Gastrocnemius medialis (tissue), 4 donors: Measurements from ENCODE around the gene TBCK. TPM values are rescaled to one million over a fixed set of nuclear protein-coding genes. Genes with fewer than 3 reads are reported as not detected.

Experiments used
- ATAC-seq, 2 donors: fragments of 150-250 bp; one replicate each; pipeline ENCODE4 v1.9.1; 2016
- DNase-seq, 2 donors: peaks; one replicate each; pipeline ENCODE4 v3.0.0-alpha.2; 2019
- H3K27ac ChIP-seq, 4 donors: fragments of 200-600 bp; sonication (generic); 1 replicate in 1 of 4; 2 replicates in 3 of 4; pipeline ENCODE4 v1.5.1; 2016 to 2018; ENCODE audit warnings: mild to moderate bottlenecking in 2 of 4, moderate library complexity in 1 of 4
- H3K27me3 ChIP-seq, 3 donors: fragments of 200-600 bp; sonication (generic) in 2 of 3; 1 replicate in 1 of 3; 2 replicates in 2 of 3; pipeline versions ENCODE4 v1.5.1 to v1.6.0; 2016 to 2019; ENCODE audit warnings: mild to moderate bottlenecking in 1 of 3, moderate library complexity in 1 of 3
- H3K36me3 ChIP-seq, 2 donors: fragments of 200-600 bp; sonication (generic) in 1 of 2; one replicate each; pipeline ENCODE4 v1.5.1; 2017 to 2018
- H3K4me1 ChIP-seq, 2 donors: fragments of 200-600 bp; sonication (generic) in 1 of 2; one replicate each; pipeline ENCODE4 v1.5.1; 2016 to 2017; ENCODE audit warnings: mild to moderate bottlenecking in 2 of 2
- H3K4me3 ChIP-seq, 4 donors: fragments of 200-600 bp; sonication (generic) in 3 of 4; 1 replicate in 1 of 4; 2 replicates in 3 of 4; pipeline ENCODE4 v1.5.1; 2016 to 2019; ENCODE audit warnings: mild to moderate bottlenecking in 2 of 4
- H3K9me3 ChIP-seq, 3 donors: fragments of 200-600 bp; sonication (generic) in 2 of 3; 1 replicate in 1 of 3; 2 replicates in 2 of 3; pipeline ENCODE4 v1.5.1; 2016 to 2019
- POLR2A ChIP-seq, 2 donors: fragments of 450-650 bp; IDR thresholded peaks; one replicate each; pipeline ENCODE4 v1.6.1; 2017; ENCODE audit warnings: antibody characterized with exemption in 2 of 2, mild to moderate bottlenecking in 2 of 2, moderate library complexity in 2 of 2
- in situ Hi-C, 4 donors: fragments of 200-750 bp; cut with MboI; loops; one replicate each; pipeline versions ENCODE4 v1.15.0 to v1.8.0; 2017; ENCODE audit warnings: low sequenced_read_pairs in 4 of 4
- intact Hi-C: fragments of 100-400 bp; cut with DNase I; formaldehyde crosslinking; loops from one replicate; pipeline ENCODE4 v1.15.1; 2023; ENCODE audit warnings: low total_unique reads
- total RNA-seq, 4 donors: library from RNA; depleted of rRNA; stranded (reverse); fragments of >200 nt; gene quantifications; one replicate each; pipeline versions ENCODE4 v1.1.0 to v1.2.3, GENCODE V29; 2016
- TF ChIP-seq, protein P1 (sequence below), 5 experiments: fragments of 450-650 bp in 3 of 5; fragments of 200-600 bp in 2 of 5; sonication (generic) in 2 of 5; IDR thresholded peaks in 4 of 5; conservative IDR thresholded peaks in 1 of 5; 1 replicate in 4 of 5; 2 replicates in 1 of 5; pipeline ENCODE4 v1.5.1; 2016 to 2019; ENCODE audit warnings: antibody characterized with exemption in 5 of 5, mild to moderate bottlenecking in 3 of 5, moderate library complexity in 3 of 5

The TBCK gene
- total RNA-seq, 4 donors from 2014 or later, result 8.1 to 17.7 (median 12.2) TPM

GRCh38 chr4:106062452-106062875 is 253.5 kb downstream of the TBCK start:
- Histone ChIP-seq H3K9me3 (no peaks in the 10 kb centered on the region), H3K36me3 (no peaks in the 10 kb centered on the region), H3K4me1 (no peaks in the 10 kb centered on the region), H3K27me3 (no peaks in the 10 kb centered on the region), H3K27ac (no peak overlapping the region), H3K4me3 (no peak overlapping the region)
- intact Hi-C loops, result no loop called here
- DNase-seq, result no peak
- ATAC-seq, result no peak
- TF ChIP-seq, protein P1, sequence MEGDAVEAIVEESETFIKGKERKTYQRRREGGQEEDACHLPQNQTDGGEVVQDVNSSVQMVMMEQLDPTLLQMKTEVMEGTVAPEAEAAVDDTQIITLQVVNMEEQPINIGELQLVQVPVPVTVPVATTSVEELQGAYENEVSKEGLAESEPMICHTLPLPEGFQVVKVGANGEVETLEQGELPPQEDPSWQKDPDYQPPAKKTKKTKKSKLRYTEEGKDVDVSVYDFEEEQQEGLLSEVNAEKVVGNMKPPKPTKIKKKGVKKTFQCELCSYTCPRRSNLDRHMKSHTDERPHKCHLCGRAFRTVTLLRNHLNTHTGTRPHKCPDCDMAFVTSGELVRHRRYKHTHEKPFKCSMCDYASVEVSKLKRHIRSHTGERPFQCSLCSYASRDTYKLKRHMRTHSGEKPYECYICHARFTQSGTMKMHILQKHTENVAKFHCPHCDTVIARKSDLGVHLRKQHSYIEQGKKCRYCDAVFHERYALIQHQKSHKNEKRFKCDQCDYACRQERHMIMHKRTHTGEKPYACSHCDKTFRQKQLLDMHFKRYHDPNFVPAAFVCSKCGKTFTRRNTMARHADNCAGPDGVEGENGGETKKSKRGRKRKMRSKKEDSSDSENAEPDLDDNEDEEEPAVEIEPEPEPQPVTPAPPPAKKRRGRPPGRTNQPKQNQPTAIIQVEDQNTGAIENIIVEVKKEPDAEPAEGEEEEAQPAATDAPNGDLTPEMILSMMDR (IDR thresholded peaks at IDR 0.05 in 4 of 5, conservative IDR thresholded peaks at IDR 0.05 in 1 of 5), result no peak
- TF ChIP-seq POLR2A (IDR thresholded peaks at IDR 0.05), result no peak
- in situ Hi-C loops, result no loop called here

- in situ Hi-C loops (no loop called here), intact Hi-C loops (no loop called here)
- DNase-seq (no peak), ATAC-seq (no peak)
- Histone ChIP-seq H3K4me3 (no peak overlapping the region), H3K4me1 (no peaks in the 10 kb centered on the region), H3K27me3 (no peaks in the 10 kb centered on the region), H3K27ac (no peak overlapping the region), H3K36me3 (no peaks in the 10 kb centered on the region), H3K9me3 (no peaks in the 10 kb centered on the region)
- TF ChIP-seq, protein P1 (IDR thresholded peaks at IDR 0.05 in 4 of 5, conservative IDR thresholded peaks at IDR 0.05 in 1 of 5), result no peak
- TF ChIP-seq POLR2A (IDR thresholded peaks at IDR 0.05), result no peak
These were observed 257.1 kb downstream of the TBCK start for GRCh38 chr4:106058921-106059320.

DNA sequence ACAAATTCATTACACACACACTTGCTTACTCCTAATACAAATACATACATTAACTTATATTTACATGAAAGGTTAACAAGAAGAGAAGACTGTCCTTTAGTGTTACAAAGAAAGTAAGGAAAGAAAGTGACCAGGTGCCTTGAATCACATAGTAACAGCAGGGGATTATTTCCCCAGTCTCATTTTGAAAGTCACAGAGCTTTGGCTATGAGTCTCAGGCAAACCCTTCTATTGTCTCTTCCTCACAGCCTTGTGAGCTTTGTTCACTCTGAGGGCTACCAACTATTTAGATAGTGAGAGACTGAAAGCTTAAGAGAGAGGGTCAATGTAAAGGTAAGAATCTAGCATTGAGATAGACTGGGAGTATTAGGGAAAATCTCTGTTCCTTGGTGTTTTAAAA is 259.1 kb downstream of the TBCK start:
- no peaks in the 10 kb centered on the region for H3K27me3 ChIP-seq
- DNase-seq, result no peak
- intact Hi-C loops, result no loop called here
- no peaks in the 10 kb centered on the region for H3K9me3 ChIP-seq
- no peak overlapping the region for H3K4me3 ChIP-seq
- TF ChIP-seq, protein P1 (IDR thresholded peaks at IDR 0.05 in 4 of 5, conservative IDR thresholded peaks at IDR 0.05 in 1 of 5), result no peak
- TF ChIP-seq POLR2A (IDR thresholded peaks at IDR 0.05), result no peak
- ATAC-seq, result no peak
- in situ Hi-C loops, result no loop called here
- H3K36me3 ChIP-seq, result no peaks in the 10 kb centered on the region
- no peak overlapping the region for H3K27ac ChIP-seq
- H3K4me1 ChIP-seq, result no peaks in the 10 kb centered on the region

DNA sequence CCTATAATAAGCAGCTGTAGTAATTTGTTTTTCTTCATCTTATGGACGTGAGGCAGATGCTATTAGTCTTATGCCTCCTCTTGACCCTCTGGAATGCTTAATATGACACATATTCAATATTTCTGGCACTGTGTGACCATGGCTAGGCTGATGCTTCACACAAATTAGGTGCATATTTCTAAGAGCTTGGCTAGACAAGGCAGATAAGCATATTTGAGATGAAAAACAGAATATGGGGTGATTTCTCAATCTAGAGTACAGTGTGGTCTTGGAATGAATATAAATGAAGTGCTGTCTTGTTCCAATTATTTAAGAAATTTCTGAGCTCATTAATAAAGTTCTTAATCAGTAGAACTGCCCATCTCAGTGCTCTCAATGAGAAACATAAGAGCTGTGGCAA is 264.5 kb downstream of the TBCK start:
- DNase-seq, result no peak
- no peaks in the 10 kb centered on the region for H3K27me3 ChIP-seq
- no peak for TF ChIP-seq POLR2A (IDR thresholded peaks at IDR 0.05)
- TF ChIP-seq, protein P1 (IDR thresholded peaks at IDR 0.05 in 4 of 5, conservative IDR thresholded peaks at IDR 0.05 in 1 of 5), result no peak
- no peak for ATAC-seq
- no peaks in the 10 kb centered on the region for H3K9me3 ChIP-seq
- H3K36me3 ChIP-seq, result no peaks in the 10 kb centered on the region
- no peak overlapping the region for H3K4me3 ChIP-seq
- in situ Hi-C loops (no loop called here), intact Hi-C loops (no loop called here)
- H3K27ac ChIP-seq, result no peak overlapping the region
- no peaks in the 10 kb centered on the region for H3K4me1 ChIP-seq

GRCh38 chr4:106049490-106049889 is 266.5 kb downstream of the TBCK start:
- ATAC-seq (no peak), DNase-seq (no peak)
- TF ChIP-seq, protein P1 (IDR thresholded peaks at IDR 0.05 in 4 of 5, conservative IDR thresholded peaks at IDR 0.05 in 1 of 5), result no peak
- no peak for TF ChIP-seq POLR2A (IDR thresholded peaks at IDR 0.05)
- H3K36me3 ChIP-seq, result peaks cover 0 to 4% of the 10 kb centered on the region in 2 donors
- no peaks in the 10 kb centered on the region for H3K4me1 ChIP-seq
- H3K9me3 ChIP-seq, result no peaks in the 10 kb centered on the region
- intact Hi-C loops (loop anchor here (10.0 kb wide), 1 partner anchor 155 kb away; the partner anchor contains the start of gene NPNT), in situ Hi-C loops (no loop called here)
- H3K4me3 ChIP-seq, result no peak overlapping the region
- H3K27ac ChIP-seq, result no peak overlapping the region
- no peaks in the 10 kb centered on the region for H3K27me3 ChIP-seq
